ENCODE results near the gene PKD1.

Gene PKD1

DNA sequence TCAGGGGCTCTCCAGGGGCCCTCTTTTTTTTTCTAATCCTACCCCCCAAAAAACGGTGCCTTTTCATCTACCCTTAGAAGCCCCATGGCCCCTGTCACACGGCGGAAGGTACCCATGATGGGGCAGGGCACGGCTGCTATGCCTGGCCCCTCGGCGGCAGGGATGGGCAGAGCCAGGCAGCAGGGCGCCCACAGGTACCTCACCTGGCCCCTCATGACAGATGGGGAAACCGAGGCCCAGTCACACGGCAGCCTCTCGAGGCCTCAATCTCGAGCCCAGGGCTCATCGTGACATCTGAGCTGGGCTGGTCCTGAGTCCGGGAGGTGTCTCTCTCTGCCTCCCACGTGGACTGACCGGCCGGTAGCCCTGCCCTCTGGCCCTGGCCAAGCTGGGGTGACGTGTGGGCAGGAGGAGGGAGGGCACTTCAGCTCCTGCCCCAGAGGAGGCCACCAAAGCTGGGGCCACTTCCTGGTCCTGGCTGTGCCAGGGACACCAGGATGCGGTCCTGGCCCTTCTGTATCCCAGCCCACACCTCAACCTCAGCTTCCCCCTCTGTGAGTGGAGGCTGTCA, 31.5 kb upstream of the PKD1 start:
- DNase-seq, result no peak

DNA sequence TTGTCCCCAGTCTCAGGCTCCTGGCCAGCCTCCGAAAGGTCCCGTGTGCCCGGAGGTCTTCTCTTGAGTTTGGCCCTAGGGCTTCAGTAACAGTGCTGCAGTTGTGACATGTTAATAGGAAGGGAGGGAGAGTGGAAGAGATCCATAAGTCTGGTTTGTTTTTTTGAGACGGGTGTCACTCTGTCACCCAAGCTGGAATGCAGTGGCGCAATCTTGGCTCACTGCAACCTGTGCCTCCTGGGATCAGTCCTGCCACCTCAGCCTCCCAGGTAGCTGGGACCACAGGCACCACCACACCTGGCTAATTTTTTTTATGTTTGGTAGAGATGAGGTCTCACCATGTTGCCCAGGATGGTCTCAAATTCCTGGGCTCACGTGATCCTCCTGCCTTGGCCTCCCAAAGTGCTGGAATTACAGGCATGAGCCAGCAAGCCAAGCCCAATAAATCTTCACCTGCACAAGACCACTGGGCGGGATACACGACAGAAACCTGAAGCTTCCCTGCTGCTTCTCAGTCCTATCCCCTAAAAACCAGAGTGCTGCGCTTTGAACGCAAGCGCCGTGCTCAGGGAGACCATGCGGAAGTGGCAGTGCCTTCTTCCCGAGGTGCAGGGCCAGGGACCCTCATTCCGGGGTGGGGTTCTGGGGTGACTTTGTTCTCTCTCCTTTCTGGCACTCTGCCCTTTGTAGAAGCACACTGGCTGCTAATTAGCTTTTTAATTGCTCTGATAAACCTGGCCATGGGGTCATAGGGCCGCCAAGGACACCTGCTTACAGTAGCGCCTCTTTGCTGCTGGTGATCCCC, 30.8 kb upstream of the PKD1 start:
- no peak for DNase-seq

DNA sequence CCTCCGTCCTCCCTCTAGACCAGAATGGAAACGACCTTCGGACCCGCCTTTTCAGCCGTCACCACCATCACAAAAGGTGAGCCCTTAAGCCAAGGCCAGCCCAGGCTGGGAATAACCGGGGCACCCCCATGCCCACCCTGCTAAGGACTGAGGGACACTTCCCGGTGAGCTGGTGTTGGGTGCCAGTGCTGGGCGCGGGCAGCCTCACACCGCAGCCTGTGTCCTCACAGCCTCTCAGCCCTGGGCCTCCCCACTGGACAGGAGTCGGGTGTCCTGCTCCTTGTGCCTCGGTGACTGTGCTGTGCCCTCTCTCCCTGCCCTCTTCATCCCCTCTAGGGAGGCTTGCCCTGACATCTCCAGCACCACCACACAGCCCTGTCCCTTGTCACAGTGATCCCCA, 30.2 kb upstream of the PKD1 start:
- no peak for DNase-seq

DNA sequence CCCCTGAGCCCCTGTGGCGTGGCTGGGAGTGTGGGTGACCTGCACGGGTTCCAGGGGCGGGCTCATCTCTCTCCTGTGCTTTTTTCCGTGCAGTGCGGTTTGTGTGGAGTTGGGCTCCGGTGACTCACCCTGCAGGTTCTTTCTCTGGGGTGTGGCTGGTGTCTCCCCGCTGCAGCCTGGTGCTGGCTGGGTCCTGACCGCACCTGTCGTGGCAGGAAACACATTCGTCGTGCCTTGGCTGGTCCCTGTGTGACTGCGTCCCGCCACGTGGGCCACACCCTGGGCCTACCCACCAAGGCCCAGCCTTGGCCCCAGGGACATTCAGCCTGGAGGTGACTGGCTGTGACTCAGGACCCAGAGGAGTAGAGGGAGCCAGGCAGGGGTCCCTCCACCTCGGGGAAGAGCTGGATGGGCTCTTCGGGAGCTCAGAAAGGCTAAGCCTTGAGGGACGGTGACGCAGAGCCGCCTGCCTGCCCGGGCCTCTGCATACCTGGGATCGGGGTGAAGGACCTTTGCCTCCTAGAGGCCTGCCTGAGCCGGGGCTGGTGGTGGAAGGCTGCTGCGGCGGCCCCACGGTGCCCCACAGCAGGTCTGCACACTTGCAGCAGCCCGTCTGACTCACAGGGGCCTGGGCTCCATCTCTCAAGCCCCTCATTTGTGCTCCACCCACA, 27.6 kb upstream of the PKD1 start:
- DNase-seq, result no peak

DNA sequence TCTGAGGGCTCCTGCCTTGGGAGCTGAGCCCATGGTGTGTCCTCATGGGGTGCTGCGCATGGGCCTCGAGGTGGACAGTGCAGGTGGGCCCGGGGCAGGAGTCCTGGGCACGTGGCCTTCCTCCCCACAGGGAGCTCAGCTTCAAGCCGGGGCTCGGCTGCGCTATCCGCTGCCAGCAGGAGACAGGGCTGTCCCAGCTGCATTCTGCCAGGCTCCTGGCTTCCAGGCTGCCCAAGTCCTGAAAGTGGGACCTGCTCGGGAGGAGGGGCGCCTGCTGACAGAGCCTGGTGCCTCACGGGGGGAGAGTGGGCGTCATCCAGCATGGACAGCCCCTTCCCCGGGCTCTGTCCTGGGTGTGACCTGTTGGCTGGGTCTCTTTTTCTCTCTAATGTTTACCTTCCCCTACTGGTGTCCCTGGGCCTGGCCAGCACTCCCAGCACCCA, 27.0 kb upstream of the PKD1 start:
- no peak for DNase-seq

DNA sequence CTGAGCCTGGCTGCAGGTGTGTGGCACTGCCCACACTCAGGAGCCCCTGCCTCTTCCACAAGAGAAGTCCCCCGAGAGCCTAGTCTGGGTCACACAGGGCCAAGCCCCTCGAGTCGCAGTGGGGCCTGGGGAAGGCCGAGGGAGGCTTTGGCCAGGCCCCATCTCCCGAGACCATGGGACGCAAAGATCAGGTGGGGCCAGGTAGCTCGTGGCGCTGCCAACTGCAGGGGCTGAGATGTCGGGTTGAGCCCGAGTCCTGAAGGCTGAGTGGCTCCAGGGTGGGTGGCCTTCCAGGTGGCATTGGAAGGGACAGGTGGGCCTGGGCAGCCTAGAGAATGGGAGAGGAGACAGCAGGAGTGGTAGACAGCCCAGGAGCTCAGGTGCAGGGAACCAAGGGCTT, 26.2 kb upstream of the PKD1 start:
- DNase-seq, result no peak

DNA sequence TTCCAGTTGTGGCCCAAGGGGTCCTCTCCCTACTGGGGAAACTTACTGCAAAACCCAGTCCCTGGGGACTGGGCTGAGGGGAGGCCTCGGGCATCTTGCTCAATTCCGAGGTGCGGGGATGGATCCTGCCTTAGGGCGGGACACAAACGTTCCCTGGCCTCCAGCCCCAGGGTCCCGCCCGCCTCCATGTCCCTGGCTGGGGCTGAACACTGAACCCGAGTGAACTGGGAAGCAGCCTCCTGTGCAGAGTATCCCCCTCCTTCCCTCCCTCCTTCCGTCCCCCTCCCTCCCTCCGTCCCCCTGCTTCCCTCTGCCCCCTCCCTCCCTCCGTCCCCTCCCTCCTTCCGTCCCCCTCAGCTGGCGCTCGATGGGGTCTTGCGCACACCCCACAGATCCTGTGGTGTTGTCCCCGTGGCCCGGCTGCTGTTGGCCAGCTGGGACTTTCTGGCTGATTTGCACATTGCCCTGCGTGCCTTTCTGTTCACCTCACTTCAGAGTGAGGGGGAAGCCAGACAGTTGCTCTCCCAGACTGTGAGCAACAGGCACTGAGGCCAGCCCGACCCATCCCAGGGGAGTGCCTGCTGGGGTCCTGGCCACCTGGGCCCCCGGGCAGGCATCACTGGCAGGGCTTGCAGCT, 25.3 kb upstream of the PKD1 start:
- DNase-seq, result no peak

DNA sequence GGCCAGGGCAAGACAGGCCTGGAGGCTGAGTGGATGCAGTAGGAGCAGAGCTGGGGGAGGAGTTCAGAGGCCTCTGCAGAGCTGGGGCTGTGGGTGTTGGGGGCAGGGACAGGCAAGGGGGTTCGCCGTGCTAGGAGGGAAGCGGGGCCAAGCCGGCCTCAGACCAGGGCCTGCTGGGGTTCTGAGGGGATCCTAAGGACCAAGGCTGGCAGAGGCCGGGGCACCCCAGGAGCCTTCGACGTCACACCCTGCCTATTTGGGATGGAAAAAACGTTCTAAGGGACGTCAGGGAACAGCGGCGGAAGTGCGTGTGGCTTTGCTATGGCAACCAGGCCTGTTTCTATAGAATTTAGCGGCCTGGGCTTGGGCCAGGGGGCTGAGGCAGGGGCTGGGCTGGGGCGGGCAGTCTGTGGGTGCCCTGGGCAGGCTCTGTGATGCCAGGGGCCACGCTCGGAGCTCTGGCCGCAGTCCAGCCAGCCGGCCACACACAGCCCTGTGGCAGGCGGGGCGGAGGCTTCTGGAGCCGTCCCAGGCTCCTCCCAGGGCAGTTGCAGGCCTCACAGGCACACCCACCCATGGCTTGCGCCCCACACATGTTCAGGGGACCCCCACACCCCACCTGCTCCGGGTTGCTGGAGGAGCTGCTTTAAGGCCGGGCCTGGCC, 23.6 kb upstream of the PKD1 start:
- DNase-seq, result no peak

DNA sequence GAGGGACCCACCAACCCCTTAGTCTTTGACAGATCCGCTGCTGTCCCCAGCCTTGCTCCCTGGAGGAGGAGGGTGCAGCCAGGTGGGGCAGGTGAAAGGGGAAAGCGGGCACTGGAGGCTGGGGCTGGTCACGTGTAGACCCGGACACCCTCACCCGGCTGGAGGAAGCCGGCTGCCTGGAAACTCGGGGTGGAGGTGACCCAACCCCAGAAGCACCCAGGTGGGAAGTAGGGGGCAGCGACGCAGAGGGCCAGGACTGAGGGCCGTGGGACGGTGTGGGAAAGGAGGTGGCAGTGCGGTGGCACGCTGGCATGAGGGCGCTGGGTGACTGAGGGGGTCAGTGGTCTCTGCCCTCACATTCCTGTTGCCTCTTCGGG, 22.6 kb upstream of the PKD1 start:
- DNase-seq, result no peak

DNA sequence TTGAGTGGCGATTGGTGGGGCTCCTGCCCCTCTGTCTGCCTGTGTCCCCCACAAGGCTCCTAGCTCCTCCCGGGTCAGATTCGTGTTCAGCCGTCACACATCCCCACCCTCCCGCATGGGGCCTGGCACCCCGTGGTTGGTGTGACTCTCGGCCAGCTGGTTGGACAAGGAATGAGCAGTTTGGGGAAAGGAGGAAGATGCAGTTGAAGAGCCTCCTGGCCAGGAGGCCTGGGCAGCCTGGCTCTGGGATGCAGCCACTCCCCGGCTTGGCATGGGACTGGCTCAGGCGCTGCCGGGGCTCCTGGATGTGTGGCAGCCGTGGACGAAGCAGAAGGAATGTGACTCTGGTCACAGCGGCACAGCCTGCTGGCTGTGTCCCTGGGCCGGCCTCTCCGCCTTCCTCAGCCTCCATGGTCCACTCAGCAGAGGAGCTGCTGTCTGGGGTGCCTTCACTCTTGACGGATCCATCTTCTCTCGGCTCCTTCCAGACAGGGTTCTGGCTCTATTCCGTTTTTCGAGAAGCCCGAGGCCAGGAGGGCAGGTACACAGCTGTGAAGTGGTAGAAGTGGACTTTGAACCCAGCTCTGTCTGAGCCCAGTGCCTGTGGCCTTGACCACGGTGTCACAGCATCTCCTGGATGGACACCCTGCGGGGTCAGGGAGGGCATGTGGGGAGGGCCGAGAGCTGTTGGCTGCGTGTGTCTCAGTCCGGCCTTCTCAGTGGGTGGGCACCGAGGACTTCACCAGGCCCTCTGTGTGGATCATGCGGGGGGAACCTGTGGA, 22.0 kb upstream of the PKD1 start:
- DNase-seq, result no peak

DNA sequence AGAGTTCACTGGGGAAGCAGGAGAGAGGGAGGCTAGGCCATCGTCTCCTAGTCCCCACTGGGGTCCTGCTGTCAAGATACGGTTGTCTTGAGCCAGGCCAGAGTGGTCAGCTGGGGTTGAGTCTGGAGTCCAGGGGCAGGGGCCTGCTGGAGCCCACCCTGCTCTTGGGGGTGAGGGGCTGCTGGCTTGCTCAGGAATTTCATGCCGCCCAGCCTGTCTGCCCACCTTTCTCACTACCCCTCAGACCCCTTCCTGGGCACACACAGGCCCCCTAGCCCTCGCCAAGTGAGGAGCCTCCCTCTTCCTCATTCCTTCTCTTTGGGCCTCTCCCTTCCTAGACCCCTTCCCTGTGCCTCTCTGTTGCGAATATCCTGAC, 21.1 kb upstream of the PKD1 start:
- DNase-seq, result no peak

DNA sequence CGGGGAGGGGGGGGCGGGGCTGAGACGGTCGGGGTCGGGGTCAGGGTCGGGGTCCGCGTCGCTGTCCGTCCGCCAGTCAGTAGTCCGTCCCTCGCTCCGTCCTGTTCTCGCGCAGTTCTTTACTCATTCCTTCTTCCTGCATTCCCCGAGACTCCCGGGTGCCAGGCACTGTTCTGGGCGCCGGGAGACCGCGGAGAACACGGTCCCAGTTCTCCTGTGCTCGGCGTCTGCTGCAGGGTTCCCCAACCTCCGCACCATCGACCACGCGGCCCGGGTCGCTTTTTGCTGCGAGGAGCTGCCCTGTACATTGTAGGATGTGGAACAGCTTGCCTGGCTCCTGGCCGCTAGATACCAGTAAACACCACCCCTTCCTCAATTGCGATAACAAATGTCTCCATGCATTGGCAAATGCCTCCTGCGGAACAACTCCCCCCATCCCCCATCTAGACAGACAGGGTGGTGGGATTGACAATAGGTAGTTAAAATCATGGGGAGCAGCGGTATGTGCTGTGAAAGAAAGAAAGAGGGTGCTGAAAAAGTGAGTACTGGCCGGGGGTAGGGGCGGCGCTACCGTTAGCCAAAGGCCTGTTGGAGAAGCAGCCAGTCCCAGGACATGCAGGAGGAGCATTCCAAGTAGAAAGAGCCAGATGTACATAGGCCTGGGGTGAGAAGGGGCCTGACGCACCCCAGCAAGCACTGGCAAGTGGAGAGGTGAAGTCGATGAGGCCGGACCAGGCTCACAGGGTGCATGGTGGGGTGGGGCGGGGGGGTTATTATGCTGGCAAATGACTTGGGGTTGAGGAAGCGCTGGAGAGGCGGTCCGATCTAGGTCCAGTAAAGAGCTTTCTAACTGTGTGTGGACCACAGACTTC, 20.5 kb upstream of the PKD1 start:
- DNase-seq, result no peak

DNA sequence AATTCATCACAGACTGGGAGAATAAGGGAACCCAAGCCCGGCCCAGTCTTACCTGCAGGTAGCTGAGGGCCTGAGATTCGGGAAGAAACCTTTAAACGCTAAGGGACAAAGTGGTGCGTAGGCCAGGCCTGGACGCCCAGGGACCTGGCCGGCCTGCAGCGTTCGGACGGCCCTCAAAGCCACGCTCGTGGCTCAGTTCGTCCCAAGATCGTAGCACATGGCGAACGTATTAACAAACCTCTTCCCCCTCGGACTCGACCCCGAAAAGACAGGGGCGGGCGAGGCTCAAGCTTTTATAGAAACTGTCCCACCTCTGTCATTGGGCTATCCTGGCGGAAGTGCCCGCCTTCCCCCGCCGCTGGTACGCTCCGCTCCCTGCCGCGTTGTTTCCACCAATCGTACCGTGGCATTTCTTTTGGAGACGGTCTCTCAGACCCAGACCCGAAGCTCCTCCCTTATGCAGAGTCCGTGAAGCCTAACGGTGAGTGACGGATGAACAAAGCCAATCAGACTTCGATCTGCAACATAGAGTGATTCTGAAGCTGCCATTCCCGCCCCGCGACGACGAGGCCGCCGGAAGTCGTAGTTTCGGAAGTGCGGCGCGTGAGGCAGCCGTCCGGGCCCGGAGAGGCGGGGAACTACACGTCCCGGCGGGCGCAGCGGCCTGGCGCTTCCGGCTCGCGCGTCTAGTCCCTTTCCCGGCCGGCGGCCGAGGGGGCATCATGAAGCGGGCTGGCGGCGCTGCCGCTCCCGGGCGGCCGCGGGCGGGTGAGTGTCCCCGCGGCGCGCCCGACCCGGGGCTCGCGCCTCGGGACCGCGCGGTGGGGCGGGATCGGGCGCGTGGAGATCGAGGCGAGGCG, 19.6 kb upstream of the PKD1 start, which contains the start of gene TRAF7:
Gene TRAF7 (plus strand): TSS at position 692 of the 860 bp plus-strand sequence. CDS start 8,139 bp downstream, outside the sequence.
- DNase-seq, result peak; percentile 100

DNA sequence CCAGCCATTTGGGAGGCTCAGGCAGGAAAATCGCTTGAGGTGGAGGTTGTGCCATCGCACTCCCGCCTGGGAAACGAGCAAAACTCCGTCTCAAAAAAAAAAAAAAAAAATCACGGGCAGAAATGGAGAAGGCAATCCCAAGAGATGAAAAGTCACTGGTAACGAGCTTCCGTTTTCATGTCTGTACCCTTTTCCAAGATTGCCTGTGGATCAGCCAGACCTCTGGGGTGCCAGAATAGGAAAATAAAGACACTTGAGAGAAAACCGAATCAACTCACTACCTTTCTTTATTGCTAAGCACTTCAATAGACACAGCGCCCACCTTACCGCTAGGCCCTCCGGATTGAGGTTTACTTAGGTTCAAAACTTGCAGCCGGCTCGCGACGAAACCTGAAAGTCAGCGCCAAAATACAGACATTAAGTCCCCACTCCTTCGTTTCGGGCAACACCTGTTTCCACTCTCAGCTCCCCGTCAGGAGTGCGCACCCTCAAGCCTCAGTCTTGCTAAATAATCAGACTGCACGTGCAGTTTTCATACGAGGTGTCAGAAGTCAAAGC, 18.9 kb upstream of the PKD1 start:
- no peak for DNase-seq

DNA sequence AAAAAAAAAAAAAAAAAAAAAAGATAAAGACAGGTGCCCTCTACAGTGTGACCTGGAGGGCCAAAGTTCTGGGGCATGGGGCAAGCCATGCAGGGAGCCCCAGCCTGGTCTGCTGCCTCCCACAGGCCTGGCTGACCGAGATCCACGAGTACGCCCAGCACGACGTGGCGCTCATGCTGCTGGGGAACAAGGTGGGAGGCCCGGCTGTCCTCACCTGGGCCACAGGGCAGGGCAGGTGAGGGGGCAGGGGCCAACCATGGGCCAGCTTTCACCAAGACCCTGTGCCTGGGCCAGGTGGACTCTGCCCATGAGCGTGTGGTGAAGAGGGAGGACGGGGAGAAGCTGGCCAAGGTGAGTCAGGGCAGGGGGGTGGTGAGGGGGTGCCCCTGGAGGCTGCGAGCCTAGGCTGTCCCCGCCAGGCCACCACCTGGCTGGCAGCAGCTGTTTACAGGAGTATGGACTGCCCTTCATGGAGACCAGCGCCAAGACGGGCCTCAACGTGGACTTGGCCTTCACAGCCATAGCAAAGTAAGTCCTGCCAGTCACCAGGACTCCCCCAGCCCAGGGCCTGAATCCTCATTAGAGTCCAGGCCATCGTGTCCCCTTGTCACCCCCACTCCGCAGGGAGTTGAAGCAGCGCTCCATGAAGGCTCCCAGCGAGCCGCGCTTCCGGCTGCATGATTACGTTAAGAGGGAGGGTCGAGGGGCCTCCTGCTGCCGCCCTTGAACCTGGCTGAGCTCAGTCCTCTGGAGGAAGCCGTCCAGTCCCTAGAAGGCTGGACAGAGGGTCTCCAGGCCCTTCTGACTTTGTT, 17.2 kb upstream of the PKD1 start:
- DNase-seq, result no peak

DNA sequence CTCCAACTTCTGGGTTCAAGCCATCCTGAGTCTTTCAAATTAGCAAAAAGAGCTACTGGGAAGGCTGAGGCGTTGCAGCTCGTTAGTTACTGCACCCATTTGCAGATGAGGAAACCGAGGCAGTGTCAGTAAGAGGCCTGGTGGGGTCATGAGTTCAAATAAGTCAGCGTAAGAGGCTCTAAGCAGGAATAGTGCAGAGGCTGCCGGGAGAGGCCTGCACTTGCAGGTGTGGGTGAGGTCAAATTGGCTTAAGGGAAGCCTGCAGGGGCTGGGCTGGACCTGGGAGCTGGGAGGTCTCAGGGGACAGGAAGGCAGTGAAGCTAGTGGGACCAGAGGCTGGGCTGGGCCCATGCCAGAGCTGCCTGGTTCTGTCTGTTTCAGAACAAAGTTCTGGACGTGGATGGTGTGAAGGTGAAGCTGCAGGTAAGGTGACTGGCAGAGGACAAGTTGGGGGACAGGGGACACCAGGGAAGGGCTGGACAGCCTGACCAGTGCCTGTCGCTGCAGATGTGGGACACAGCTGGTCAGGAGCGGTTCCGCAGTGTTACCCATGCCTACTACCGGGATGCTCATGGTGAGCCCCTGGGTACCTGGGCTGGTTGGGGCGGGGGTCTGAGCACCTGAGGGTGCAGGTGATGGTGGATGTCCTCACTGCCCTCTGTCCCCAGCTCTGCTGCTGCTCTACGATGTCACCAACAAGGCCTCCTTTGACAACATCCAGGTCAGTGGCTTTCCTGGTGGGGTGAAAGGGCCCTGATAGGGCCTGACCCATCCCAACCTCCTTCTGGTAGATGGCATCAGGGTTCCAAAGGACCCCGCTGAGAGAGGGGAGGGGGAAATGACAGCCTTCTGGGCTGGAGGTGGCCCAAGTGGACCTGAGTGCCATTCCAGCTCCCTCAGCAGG, 15.7 kb upstream of the PKD1 start:
- no peak for DNase-seq

DNA sequence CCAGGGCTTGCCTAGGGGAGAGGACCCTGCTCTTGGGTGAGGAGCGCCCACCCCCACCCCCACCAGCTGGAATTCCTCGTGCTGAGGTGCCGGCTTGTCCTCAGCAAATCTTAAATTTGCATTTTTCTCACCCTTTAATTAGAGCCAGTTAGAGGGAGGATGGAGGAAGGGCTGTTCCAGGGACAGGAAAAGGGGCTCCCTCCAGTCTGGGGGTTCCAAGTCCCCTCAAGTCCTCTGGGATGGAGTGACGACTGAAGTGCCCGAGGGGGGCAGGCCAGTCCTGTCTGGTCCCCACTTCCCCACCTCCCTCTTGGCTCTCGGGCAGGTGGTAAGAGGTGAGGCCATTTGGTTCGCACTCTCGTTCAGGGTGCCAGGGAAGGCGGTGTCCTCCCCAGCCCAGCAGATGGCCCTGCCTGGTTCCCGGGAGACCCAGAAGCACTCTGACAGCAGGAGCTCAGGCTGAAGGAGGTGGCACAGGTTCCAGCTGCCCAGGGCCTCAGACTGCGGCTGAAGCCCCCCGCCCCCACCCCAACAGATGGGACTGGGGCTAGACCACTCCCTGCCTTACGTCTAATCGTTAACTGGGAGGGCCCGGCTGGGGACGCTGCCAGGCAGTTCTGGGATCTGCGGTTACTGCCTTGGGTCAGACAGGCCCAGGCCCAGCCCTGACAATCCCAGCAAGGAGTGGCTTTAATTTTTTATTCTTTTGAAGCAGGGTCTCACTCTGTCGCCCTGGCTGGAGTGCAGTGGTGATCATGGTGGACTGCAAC, 14.9 kb upstream of the PKD1 start:
- peak; percentile 95 for DNase-seq
